Activated CD4-positive, alpha-beta T cell treated with anti-CD3 and anti-CD28 coated beads, Interleukin-2, amount 50 U/mL, for 48 hours (primary cell): ENCODE results near the gene CRY2.
A peak's percentile ranks its signal among the peaks of the same experiment; 100 is the strongest.
"Not testable (repeated sequence)": the region's sequence is repeated elsewhere in the genome, so short reads cannot be mapped to it uniquely, and the experiment has no call there.

ENCODE experiments used
- DNase-seq, 2 experiments: peaks; one replicate each; pipeline ENCODE4 v3.0.0-alpha.2; 2020

Gene CRY2

GRCh38 chr11:45900916-45901617, 53.8 kb downstream of the CRY2 start:
- no peak for DNase-seq

GRCh38 chr11:45901626-45902025, 54.4 kb downstream of the CRY2 start:
- DNase-seq: no peak

GRCh38 chr11:45902452-45903380, 55.4 kb downstream of the CRY2 start:
- DNase-seq: no peak

- DNase-seq: no peak
Measured at GRCh38 chr11:45904309-45904915, 57.1 kb downstream of the CRY2 start.

GRCh38 chr11:45905095-45905494, 57.8 kb downstream of the CRY2 start:
- DNase-seq: no peak

GRCh38 chr11:45905576-45905975, 58.3 kb downstream of the CRY2 start:
- DNase-seq: not testable (repeated sequence)

- no peak for DNase-seq
Measured at GRCh38 chr11:45906096-45906682, 58.9 kb downstream of the CRY2 start.

- no peak for DNase-seq
Measured at GRCh38 chr11:45906965-45907611, 59.8 kb downstream of the CRY2 start, which contains the start of gene FREY1. Gene FREY1 (minus strand): TSS chr11:45907271. CDS start chr11:45907245, 26 bp downstream.

- no peak for DNase-seq
Measured at GRCh38 chr11:45907911-45908370, 60.7 kb downstream of the CRY2 start.

- no peak for DNase-seq
Measured at GRCh38 chr11:45909594-45910475, 62.6 kb downstream of the CRY2 start.

GRCh38 chr11:45910623-45911022, 63.3 kb downstream of the CRY2 start:
- no peak for DNase-seq

- no peak for DNase-seq
Measured at GRCh38 chr11:45913514-45913913, 66.2 kb downstream of the CRY2 start.

- DNase-seq: no peak
Measured at GRCh38 chr11:45913942-45914635, 66.8 kb downstream of the CRY2 start.

- no peak for DNase-seq
Measured at GRCh38 chr11:45915446-45915845, 68.2 kb downstream of the CRY2 start.

- DNase-seq: no peak
Measured at GRCh38 chr11:45917286-45917622, 70.0 kb downstream of the CRY2 start.

- peak; percentile 91 to 94 for DNase-seq
Measured at GRCh38 chr11:45917623-45918330, 70.5 kb downstream of the CRY2 start, which contains the start of gene PEX16. Gene PEX16 (minus strand): TSS chr11:45917877. CDS start chr11:45917811, 66 bp downstream.

GRCh38 chr11:45918331-45918941, 71.2 kb downstream of the CRY2 start:
- peak; percentile 75 to 83 for DNase-seq

GRCh38 chr11:45918962-45919675, 71.8 kb downstream of the CRY2 start:
- DNase-seq: no peak
